GM21576 (cell line): ENCODE measurements around the gene ESF1.
"Not testable (repeated sequence)": the region's sequence is repeated elsewhere in the genome, so short reads cannot be mapped to it uniquely, and the experiment has no call there.

Experiments used
- ATAC-seq: cut with Tn5 transposase; IDR thresholded peaks from one replicate; pipeline ENCODE4 v1.9.1; 2021; ENCODE audit warnings: mild to moderate bottlenecking, moderate library complexity; ENCODE audit not compliant: unreplicated experiment

The ESF1 gene

DNA sequence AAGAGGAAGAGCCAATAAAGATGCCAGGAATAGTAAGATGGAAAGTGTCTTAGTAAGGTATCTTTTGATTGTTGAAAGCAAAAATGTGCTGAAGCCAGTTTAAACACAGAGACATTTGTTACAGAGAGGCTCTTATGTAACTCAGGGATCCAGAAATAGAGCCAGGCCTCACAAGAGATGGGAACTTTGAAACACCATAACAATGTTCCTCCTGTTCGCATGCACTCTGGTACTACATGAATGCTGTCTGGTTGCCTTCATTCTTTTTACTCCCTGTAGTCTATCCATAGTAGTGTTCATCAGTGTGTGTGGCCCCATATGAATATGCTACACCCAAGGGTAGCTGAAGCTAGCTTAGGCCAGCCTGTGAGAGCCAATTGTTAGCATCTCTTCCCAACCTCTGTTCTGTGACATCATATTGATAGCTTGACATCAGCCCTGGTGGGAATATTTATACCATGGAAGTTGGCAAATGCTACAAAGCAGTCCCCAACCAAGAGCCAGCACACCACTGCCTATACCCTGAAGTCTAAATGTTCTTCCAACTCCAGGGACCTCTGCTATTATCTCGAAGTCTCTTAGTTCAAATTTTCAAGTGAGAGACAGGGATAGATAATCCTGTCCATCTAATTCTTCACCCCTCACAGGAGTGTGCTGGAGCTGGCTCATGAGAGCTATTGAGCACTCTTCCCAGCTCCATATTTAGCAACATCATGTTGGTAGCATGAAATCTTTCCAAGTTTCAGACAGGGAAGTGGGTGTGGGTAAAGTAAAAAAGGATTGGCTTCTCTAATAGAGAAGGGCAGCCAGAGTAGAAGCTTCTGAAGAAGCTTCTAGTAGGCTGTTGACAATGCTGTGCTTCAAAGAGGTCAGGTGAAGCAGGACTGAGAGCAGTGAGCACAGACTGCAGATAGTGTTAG is 7.1 kb upstream of the ESF1 start:
- ATAC-seq = no peak

DNA sequence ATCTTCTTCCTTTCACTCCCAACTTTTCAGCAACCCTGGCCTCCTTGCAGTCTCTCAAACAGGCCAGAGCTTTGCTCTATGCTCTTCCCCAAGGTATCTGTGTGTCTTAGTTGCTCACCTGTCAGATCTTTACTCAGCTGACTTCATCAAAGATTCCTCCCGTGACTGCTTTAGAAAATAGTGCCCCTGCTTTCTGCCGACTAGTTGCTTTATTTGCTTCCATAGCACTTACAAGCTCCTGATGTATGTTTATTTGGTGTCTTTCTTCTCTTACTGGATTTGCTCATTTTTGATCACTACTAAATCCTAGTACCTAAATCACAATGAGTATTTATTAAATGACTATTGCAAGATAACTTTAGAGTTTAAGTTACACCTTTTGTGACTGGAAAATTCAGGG is 6.0 kb upstream of the ESF1 start:
- no peak for ATAC-seq

DNA sequence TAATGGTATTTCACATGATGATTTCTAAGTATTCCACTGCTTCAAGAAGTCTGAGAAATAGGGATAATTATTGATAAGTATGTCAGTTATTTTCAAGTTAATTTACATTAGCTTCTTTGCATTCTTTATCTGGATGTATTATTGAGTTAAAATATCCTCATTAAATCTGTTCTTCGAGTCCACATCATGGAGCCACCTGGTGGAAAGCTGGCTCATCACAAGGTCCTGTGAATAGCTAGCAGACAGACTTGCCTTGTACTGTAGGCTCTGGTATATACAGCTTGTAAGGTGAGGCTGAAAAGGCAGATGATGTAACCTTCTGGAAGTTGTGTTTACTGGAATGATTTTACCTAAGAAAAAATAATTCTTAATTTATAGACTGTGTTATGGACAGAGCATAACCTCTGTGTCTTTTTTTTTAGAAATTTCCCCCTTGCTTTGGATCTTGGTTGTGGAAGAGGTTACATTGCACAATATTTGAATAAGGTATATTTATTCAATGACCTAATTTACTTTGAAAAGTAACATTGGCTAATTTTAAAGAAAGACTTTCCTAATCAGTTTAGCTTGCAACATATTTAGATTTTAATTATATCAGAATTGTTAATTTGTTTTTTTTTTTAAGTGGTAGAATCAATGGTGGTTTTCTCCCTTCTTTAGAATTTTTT is 3.6 kb upstream of the ESF1 start:
- ATAC-seq = peak; percentile 35

DNA sequence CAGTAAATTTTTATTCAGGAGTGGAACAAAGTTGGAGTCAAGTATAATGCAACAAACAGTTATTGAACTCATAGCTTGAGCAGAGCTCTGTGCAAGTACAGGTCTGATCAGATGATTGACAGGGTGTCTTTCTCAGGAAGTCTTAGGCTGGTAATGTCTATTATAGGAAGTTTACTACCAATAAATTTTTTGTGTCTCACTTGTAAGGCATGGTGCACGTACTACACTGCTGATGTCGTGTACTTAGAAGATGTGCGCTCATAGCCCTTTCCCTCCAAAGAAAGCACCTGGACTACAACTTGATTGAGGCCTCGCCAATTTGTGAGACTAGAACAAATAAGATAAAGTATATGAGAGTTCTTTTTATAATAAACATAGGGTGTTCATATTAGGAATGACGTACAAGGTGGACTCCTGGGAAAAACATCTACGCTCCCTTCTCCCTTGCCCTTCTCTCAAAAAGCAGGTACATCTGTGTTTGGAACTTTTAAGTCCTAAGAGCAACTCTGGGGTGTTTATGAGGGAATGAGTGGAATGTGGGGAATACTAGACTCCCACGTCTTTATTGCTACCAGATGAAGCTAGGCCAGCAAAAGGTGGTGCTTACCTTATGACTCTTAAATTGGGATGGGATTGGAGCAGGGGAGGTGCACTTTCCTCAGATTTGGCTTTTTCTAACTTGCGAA is 1.6 kb upstream of the ESF1 start:
- no peak for ATAC-seq

DNA sequence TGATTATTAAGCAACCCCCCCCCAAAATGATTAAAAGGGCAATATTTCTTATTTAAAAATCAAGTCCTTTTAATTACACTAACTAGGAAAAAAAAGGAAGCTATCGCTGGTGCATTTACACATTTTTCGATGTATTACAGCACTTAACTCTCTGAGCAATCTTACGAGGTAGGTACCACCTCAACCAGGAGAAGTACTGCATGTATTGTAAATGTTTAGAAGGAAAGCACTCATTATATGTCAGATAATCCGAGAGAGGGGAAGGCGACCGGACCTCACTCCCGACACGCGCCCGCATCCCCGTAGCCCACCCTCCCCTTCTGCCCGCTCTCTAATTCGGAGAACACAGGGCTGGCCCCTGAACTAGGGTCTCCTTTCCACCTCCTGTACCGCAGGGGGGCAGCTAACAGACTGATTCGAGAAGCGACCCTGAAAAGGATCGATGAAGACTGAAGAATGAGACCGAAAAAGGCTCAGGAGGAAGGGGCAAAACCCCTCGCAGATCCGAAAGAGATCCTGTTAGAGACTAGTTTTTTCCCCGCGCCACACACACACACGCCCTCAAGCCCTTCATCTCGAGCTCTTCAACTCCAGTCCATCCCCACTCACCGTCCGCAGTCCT is 337 bp downstream of the ESF1 start:
- ATAC-seq = peak; percentile 0

DNA sequence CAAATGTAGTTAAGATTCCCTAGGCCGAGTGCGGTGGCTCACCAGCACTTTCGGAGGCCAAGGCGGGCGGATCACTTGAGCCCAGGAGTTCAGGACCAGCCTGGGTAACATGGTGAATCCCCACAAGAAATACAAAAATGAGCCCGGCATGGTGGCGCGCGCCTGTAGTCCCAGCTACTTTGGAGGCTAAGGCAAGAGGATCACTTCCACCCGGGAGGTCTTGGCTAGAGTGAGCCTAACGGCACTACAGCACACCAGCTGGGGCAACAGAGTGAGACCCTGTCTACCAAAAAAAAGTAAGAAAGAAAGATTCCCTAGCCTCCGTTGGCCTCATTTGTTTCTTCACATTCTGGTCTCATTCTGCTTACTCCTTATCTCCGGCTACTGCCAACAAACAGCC is 1.2 kb downstream of the ESF1 start:
- no peak for ATAC-seq

DNA sequence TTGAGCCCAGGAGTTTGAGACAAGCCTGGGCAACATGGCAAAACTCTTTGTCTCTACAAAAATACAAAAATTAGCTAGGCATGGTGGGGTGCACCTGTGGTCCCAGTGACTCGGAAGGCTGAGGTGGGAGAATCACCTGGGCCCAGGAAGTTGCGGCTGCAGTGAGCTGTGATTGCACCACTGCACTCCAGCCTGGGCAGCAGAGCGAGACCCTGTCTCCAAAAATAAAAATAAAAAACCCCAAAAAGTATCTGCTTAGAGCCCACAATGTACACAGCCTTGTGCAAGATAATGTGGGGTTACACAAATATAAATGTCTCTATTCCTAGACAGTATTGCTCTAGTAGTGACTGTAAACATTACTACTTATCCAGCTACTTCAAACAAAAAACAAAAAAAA is 5.9 kb downstream of the ESF1 start:
- ATAC-seq = peak; percentile 67

DNA sequence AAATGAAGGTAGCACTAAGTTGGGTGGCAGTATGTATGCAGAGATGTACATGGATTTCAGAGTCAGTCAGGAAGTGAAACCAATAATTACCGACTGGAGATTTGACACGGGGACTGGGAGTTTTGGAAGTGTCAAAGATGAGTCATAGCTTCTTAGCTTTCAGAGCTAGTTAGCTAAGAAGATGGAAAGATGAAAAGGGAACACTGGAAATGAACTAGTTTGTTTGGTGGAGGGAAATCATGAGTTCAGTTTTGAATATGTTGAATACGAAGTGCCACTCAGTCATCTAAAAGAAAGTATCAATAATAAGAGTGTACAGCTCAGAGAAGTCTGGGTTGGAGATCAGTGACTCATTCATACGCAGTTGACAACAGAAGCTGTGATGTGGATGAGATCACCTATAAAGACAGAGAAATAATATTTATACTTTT is 7.5 kb downstream of the ESF1 start:
- ATAC-seq = no peak

DNA sequence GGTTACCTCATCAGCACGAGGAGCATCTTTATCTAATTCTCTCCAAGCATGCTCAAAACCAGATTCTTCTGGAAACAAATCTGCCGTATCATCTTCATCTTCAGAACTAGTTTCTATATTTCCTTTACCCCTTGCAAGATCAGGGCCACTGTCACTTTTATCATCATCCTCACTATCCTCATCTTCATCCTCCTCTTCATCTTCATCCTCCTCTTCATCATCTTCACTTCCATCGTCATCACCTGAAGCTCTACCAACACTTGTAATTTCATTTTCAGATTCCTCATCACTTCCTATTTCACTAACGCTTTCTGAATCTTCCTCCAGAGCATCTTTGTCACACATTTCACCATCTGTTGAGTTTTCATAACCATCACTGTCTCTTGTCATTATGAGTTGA is 8.9 kb downstream of the ESF1 start:
- ATAC-seq = no peak

DNA sequence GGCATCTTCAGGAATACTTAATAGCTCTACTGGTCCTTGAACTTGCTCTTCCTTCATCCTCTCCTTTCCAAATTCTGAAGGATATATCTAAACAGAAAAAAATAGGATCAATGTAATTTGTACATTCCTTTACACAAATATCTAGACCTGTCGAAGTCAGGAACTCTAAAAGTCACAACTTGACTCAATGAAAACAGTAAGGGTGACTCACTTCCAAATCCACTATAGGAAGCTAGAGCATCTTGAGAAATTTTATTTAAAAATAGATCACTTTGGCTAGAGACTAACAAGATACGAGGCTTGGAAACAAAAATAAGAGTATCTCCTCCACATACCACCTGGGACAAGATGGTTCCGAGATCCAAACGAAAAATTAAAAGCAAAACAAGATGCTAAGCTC is 12.2 kb downstream of the ESF1 start:
- no peak for ATAC-seq

DNA sequence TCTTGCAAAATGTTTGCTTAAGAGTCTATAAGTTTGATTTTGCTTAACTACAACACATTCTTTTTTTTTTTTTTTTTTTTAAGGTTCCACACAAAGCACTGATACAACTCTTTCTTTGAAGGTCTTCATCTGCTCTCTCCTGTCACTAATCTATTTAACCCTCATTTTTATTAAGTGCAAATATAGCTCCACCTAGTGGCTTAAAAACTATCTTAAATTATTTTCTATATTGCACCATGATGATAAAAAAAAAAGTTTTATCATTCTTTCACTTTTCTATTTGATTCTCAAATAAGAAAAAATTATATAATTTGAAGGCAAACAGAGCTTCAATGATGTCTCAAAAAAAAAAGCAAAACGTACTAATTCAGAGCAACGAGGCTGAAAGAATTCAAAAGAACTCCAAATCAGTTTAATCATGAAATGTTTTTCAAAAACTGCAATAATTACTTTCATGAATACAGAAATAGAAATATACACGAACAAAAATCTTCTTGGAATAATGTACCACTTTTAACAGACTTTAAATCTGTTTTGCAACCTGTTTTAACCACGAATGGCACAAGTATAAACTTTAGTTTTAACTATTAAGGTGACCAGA is 12.8 kb downstream of the ESF1 start:
- no peak for ATAC-seq

DNA sequence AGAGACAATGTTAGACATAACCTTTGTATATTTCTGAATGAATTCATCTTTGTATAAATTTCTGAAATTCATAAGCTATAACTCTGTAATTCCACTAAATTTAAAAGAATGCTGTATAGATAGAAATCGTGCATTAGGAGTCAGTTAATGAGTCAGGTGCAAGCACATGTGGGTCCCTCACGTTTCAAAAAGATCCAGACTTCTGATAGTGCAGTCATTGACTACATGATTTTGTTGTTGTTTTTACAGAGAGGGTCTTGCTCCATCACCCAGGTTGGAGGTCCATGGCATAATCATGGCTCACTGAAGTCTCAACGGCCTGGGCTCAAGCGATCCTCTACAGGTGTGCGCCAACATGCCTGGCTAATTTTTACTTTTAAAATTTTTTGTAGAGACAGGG is 14.6 kb downstream of the ESF1 start:
- no peak for ATAC-seq

DNA sequence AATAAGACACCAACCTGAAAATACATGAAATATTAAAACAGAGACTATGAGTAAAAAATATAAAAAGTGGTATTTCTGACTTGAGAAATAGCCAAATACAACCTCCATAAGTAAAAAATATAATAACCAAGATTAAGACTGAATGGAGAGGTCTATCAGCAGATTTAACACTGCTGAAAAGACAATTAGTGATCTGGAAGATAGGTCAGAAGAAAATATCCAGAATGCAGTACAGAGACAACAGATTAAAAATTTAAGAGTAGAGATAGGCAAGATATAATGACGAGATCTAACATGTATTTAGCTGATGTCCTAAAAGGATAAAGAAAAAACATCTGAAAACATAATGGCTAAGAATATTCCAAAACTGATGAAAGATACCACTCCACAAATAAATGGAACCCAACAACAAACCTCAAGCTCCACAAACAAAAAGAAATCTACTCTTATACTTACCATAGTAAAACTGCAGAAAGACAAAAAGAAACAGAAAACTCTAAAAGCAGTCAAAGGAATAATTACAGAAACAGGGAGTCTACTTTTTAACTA is 18.8 kb downstream of the ESF1 start:
- no peak for ATAC-seq

DNA sequence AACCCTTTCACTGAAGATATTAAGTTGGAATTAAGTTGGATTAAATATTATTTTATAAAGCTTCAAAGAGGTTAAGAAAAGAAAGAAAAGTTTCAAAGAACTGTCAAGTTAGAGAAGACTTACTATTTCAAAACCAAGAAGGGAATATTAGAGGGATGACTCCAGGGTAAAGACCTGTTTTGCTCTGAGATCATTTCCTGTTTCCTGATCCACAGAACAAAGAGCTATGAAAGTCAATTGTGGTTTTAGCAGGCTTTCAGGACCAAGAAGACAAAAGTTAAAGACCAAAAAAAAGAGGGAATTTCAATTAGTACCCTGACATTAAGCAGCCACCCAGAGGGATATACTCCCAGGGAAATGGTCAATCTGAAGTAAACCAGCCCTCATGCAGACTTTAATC is 19.4 kb downstream of the ESF1 start:
- no peak for ATAC-seq

DNA sequence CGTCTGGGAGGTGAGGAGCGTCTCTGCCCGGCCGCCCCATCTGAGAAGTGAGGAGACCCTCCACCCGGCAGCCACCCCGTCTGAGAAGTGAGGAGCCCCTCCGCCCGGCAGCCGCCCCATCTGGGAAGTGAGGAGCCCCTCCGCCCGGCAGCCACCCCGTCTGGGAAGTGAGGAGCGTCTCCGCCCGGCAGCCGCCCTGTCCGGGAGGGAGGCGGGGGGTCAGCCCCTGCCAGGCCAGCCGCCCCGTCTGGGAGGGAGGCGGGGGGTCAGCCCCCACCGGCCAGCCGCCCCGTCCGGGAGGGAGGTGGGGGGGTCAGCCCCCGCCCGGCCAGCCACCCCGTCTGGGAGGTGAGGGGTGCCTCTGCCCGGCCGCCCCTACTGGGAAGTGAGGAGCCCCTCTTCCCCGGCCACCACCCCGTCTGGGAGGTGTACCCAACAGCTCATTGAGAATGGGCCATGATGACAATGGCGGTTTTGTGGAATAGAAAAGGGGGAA is 24.2 kb downstream of the ESF1 start:
- ATAC-seq = not testable (repeated sequence)

DNA sequence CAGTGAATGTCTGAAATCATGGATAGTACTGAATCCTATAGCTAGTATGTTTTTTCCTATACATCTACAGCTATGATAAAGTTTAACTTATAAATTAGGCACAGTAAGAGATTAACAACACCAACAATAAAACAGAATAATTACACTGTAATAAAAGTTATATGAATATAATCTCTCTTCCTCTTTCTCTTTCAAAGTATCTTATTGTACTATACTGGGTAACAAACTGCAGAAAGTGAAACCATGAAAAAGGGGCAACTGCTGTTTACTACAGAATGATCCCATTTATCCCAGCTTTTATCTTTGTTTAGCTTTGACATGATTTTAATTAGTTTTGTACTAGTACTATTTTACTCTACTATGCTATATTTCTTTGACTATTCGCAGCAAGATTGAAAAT is 25.8 kb downstream of the ESF1 start:
- ATAC-seq = no peak

DNA sequence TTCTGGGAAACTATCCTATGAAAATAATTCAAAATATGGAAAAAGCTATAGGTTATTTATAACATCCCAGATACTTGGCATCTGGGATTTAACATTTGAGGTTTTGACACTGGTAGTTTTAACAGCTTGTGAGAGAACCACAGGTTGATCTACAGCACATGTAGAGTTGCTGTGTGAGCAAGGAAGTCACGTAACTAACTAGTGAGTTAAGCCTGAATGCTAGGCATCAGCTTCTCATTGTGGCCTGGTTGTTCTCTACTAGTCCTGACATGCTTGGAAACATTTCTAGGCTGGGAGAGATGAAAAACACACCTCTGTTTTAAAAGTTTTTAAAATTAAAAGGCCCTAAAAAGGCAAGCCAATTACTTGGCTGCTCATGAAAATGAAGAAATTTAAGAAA is 28.2 kb downstream of the ESF1 start:
- ATAC-seq = no peak

DNA sequence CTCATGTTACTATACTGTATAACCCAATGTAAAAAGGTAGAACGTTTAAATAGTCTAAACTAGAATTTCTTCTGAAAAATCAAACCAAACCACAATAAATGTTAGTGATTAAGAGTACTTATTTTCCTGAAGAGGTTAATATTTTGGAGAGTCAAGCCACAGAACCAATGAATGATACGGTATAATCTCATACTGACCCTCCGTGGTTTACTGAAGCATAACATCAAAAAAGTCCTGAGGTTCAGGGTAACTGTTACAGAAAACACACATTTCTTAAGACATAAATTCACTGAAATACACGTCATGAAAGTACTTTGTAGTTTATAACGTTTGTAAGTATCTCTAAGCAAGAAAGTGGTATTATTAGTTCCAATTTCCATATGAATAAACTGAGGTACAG is 28.9 kb downstream of the ESF1 start:
- no peak for ATAC-seq

DNA sequence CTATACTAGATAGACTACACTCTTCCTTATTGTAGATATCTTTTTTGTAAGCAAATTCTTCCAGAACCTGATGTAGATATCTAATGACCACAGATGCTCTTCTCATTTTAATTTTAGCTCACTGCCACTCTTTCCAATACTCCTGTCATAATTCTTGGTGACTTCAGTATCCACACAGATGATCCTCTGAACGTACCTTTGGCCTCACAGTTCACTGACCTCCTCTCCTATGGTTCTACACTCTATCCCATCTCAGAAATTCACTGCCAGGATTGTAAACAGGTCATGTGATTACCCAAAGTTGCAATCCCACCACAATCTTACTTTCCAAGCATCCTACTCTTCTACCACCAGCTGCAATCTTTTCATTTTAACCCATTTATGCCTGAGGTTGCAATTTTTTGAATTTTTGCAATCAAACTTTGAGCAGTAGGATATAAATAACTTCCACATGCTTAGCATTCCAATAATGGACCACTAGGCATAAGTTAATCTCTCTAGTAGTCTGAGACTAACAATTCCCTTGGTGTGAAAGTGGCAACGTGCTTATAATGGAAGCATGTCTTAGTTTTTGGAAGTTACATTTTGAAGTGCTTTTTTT is 31.2 kb downstream of the ESF1 start:
- ATAC-seq = no peak

DNA sequence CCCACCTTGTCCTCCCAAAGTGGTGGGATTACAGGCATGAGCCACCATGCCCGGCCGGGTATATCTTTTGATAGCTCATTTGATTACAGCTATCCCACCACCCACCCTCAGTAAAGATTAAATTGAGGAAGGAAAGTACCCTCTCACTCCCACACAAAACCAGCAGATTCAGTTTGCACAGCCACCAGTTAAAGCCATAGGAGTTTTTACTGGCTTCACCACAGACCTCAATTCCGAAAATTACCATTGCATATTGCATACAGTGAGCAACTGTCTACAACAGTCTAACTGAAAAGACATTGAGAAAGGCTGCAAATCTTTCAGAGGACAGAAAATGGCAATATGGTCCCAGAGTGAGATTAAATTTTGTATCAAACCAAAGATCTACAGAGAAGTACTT is 34.9 kb downstream of the ESF1 start:
- no peak for ATAC-seq
